ENCODE results near the gene ZFYVE16.

Gene ZFYVE16

GRCh38 chr5:80491296-80491695 is 83.4 kb downstream of the ZFYVE16 start:
- DNase-seq = no peak

DNA sequence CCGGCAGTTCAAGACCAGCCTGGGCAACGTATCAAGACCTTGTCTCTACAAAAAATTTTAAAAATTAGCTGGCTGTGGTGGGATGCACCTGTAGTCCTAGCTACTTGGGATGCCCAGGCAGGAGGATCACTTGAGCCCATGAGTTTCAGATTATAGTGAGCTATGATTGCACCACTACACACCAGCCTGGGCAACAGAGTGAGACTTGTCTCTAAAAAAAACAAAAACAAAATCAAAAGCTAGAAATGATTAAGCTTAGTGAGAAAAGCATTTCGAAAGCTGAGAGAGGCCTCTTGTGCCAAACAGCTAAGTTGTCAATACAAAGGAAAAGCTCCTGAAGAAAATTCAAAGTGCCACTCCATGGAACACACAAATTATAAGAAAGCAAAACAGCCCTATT is 84.9 kb downstream of the ZFYVE16 start:
- no peak for DNase-seq

DNA sequence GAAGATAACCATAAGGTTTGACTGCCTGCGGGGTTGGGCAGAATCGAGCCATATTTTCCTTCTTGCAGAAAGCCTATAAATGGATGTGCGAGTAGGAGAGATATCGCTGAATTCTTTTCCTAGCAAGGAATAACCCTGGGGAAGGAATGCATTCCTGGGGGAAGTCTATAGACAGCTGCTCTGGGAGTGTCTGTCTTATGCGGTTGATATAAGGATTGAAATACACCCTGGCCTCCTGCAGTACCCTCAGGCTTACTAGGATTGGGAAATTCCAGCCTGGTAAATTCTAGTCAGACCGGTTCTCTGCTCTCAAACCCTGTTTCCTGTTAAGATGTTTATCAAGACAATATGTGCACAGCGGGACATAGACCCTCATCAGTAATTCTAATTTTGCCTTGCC is 85.6 kb downstream of the ZFYVE16 start:
- DNase-seq = peak; percentile 9

DNA sequence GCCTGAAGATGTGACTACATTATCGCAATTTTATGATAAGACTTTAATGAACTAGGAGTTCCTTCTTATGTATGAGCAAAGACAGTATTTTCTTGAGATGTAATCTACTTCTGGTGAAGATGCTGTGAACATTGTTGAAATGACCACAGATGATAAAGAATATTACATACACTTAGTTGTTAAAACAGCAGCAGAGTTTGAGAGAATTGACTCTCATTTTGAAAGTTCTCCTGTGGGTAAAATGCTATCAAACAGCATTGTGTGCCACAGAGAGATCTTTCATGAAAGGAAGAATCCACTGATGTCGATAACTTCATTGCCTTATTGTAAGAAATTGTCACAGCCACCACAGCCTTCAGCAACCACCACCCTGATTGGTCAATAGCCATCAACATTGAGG is 88.0 kb downstream of the ZFYVE16 start:
- no peak for DNase-seq

- no peak for DNase-seq
Measured at GRCh38 chr5:80502800-80503199, 94.9 kb downstream of the ZFYVE16 start.

DNA sequence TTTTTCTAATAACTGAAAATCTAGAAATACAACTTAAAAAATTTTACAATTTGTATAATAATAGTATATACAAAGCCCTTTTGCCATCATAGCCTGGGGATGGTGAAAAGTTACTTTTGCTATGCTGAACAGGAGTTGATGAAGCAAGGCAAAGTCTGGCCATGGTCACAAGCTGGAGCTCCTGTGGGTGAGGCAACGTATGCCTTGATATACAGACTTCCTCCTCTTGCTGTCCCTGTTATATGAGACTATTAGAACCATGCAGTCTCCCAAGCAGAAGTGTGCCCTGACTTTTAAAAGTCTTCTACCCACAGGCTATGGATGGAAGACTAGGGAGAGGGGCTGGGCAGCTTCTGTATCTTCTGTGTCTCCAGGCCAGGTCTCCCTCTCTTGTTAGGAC is 95.8 kb downstream of the ZFYVE16 start:
- no peak for DNase-seq

DNA sequence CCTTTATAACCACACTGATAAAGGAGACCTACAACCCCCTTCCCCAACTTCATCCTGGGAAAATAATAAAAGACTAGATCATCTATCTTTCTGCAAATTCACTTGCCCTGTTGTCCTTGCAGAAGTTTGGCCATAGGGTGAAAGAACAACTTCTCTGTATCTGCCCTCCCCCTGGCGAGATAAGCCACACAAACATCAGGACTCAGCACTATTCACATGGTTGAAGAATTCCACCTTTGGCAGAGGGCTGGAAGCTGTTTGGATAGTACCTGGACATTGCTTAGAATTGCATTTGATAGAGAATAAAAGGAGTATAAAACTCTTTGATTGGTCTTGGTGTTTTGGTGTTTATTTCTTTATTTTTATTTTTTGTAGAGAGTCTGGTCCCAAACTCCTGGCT is 97.0 kb downstream of the ZFYVE16 start:
- DNase-seq = no peak

DNA sequence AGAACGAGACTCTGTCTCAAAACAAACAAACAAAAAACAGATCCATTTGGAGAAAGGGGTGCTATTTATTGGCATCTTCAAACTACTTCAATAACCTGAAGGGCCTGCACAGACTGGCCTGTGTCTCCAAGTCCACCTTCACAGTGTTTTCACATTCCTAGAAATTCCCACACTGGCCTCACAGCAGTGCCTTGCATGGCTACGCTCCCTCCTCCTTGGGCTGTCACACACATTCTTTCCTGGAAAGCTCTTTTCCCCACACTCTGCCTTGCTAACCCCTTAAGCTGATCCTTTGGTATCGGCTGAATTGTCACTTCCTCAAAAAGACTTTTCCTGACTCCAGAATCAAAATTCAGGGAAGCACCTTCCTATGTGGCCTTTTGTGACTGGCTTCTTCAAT is 99.8 kb downstream of the ZFYVE16 start:
- no peak for DNase-seq

GRCh38 chr5:80508844-80509243 is 101.0 kb downstream of the ZFYVE16 start:
- DNase-seq = no peak

GRCh38 chr5:80509362-80509761 is 101.5 kb downstream of the ZFYVE16 start:
- no peak for DNase-seq

- peak; percentile 89 for DNase-seq
Measured at GRCh38 chr5:80516826-80517225, 109.0 kb downstream of the ZFYVE16 start.

Data from NCI-H226 (cell line).